ENCODE results near the gene PCNA. TPM values are rescaled to one million over a fixed set of nuclear protein-coding genes. Genes with fewer than 3 reads are reported as not detected.
A peak's percentile ranks its signal among the peaks of the same experiment; 100 is the strongest.

The PCNA gene
- total RNA-seq = 314 and 316 TPM in 2 replicates
- long read RNA-seq, transcript PCNA-201 (6 exons, 1,344 nt) = major isoform, 347 of 395 reads
- long read RNA-seq, transcript PCNA-202 (7 exons, 1,359 nt) = minor isoform, 20 of 395 reads
- long read RNA-seq, partial matches to known transcripts = 7 of 395 reads
- long read RNA-seq, other reads (novel, unspliced or antisense) = 21 of 395 reads

DNA sequence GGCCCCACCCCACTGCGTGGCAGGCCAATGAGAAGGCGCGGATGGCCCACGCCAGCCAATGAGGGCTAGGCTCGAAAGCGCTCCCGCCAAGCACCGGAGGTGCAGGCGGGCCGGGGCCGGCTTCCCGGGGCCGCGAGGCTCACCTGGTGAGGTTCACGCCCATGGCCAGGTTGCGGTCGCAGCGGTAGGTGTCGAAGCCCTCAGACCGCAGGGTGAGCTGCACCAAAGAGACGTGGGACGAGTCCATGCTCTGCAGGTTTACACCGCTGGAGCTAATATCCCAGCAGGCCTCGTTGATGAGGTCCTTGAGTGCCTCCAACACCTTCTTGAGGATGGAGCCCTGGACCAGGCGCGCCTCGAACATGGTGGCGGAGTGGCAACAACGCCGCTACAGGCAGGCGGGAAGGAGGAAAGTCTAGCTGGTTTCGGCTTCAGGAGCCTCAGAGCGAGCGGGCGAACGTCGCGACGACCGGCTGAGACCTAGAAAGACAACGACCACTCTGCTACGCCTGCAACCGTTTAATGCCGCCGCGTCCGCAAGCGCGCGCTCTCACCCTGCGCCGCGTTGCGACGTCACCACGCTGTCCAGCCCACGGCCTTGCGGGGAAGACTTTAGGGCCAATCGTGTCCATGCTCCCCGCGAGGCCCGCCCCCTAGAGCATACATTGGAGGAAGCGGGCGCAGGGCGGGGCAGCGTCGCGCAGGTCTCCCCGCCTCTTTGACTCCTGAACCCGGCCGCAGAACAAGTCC, at the start of gene PCNA:
PCNA (minus strand) TSS at position 524 of the 750 bp plus-strand sequence; CDS start at position 364, 160 bp downstream.
- Mint-ChIP-seq H3K27me3 (ENCODE audit: low read depth) (no peaks in the 10 kb centered on the region), H3K4me1 (peaks cover 47% of the 10 kb centered on the region), H3K4me3 (peak within 1 kb of the TSS; percentile 98), H3K27ac (ENCODE audit: unreplicated experiment) (peak within 1 kb of the TSS; percentile 99), H3K36me3 (ENCODE audit: low read depth) (peaks cover 21% of the 10 kb centered on the region), H3K9me3 (no peaks in the 10 kb centered on the region)
- TF ChIP-seq CTCF (conservative IDR thresholded peaks at IDR 0.05) = no peak
- peak; percentile 89 for DNase-seq (ENCODE audit: low read depth, low spot score)

DNA sequence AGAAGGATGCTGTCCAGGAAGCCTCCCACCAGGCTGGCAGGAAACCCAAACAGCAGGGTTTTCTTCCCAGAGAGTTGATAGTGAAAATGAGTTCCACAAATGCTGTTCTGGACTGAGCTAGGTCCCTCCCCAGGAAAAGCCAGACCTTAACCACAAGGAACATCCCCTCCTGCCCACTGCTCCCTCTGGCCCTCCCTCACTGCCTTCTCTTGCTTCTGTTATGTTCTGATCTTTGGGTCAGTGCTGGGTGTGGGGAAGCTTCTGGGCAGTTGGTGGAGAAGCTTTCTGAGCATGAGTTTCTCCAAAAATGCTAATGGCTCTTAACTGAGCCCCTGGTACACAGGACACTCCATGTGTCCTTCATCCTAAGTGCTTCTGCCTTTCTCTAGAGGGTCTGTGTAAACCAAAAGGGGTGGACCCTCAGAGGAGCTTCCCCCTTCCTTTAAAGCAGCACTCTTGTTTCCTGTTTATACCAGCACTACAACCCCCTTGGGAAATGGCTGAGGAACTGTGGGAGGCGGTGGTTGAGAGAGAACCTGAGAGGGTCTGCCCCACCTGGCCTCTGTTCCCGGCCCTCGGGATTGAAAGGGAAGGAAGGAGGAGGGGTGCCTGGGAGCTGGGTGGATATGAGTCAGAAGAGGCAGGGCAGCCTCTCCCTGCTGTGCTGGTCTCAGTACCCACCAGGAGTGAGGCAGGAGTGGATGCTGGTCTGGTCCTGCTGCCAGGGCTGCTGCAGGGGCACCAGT, 49.1 kb upstream of the PCNA start:
- H3K4me1 Mint-ChIP-seq = peaks cover 49% of the 10 kb centered on the region
- H3K27me3 Mint-ChIP-seq (ENCODE audit: low read depth) = no peaks in the 10 kb centered on the region
- H3K4me3 Mint-ChIP-seq = no peak overlapping the region
- no peak for TF ChIP-seq CTCF (conservative IDR thresholded peaks at IDR 0.05)
- no peak for DNase-seq (ENCODE audit: low read depth, low spot score)
- H3K36me3 Mint-ChIP-seq (ENCODE audit: low read depth) = no peaks in the 10 kb centered on the region
- H3K9me3 Mint-ChIP-seq = no peaks in the 10 kb centered on the region
- H3K27ac Mint-ChIP-seq (ENCODE audit: unreplicated experiment) = no peak overlapping the region

DNA sequence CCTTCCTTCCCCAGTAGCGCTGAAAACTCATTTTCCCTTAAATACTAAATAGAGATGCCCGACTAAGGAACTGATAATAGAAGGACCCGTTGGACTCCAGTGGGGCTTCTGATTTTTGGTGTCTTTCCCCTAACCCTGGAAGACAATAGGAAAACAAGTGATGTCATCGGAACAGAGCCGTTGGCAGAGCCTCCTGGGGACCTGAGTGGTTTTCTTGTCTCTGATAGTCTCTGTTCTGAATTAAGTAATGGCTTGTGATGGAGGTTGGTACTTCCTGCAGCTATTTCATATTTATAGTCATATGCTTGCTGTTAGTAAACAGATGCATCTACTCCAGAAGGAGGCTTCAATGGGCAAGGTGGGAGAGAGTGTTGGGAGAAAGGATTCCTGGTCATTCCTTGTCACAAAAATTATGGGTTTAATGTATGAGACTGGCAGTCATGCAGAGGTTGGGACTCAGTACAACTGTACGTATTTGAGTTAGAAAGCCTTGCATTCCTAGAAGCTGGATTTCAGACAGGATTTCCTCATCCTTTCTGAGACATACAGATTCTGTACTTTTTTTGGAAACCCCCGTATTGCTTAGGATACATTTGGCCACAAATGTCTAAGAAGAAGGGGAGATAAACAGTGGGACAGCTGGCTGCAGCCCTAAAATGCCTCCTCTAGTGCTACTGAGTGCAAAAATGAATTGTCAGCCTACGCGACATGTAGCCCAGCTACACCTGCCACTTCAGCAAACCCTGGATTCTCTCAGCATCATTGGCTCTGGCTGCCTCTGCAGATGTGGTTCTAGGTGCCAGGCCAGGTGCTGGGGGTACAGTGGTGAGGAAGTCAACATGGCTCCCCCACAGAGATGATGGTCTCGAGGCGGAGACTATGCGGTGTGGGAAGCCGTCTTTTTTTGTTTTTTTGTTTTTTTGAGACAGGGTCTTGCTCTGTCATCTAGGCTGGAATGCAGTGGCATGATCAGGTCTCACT, 45.2 kb upstream of the PCNA start:
- H3K4me1 Mint-ChIP-seq = peaks cover 31% of the 10 kb centered on the region
- no peaks in the 10 kb centered on the region for H3K36me3 Mint-ChIP-seq (ENCODE audit: low read depth)
- DNase-seq (ENCODE audit: low read depth, low spot score) = no peak
- H3K9me3 Mint-ChIP-seq = no peaks in the 10 kb centered on the region
- H3K4me3 Mint-ChIP-seq = no peak overlapping the region
- no peak for TF ChIP-seq CTCF (conservative IDR thresholded peaks at IDR 0.05)
- H3K27ac Mint-ChIP-seq (ENCODE audit: unreplicated experiment) = no peak overlapping the region
- H3K27me3 Mint-ChIP-seq (ENCODE audit: low read depth) = no peaks in the 10 kb centered on the region

DNA sequence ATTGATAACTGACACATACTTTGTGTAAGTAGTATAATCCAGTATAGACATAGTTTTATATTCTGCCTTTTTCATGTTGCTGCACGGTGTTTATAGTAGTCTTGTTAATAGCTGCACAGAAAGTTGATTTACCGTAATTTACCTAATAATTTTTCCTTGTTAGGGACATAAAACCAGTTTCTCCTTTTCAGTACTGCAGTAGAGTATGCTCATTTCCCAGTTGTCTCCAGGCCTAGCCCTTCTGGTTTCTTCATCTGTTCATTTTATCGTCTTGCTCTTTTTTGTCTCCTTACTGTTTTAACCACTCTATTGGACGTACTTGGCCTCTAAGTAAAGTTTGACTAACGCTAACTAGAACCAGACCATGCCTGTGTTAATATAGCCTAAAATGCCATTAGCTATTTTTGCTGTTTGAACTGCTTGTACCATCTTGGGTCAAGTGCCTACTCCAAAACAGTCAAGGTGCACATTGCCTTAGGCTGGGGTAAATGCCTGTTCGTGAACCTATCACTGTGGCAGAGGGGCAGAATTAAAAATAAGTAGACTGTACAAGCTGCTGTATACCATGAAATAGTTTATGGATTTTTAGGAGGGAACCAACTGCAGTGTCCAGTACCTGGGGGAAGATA, 41.9 kb upstream of the PCNA start:
- Mint-ChIP-seq H3K4me1 (peaks cover 15% of the 10 kb centered on the region), H3K9me3 (no peaks in the 10 kb centered on the region), H3K36me3 (ENCODE audit: low read depth) (no peaks in the 10 kb centered on the region), H3K4me3 (no peak overlapping the region), H3K27me3 (ENCODE audit: low read depth) (no peaks in the 10 kb centered on the region), H3K27ac (ENCODE audit: unreplicated experiment) (no peak overlapping the region)
- no peak for DNase-seq (ENCODE audit: low read depth, low spot score)
- no peak for TF ChIP-seq CTCF (conservative IDR thresholded peaks at IDR 0.05)
